SK-N-SH treated with all-trans-retinoic acid at 6 μM for 48 hours (cell line): ENCODE data around the gene KHNYN.

Source experiments
- ATAC-seq: fragments of 200-7000 bp; cut with Tn5 transposase; 3 replicates; pipeline ENCODE4 v1.9.1; 2020; ENCODE audit warnings: mild to moderate bottlenecking, moderate library complexity
- ARNTL ChIP-seq: fragments of 450-650 bp; formaldehyde crosslinking; IDR thresholded peaks from 2 replicates; pipeline ENCODE4 v1.5.0; 2020; ENCODE audit warnings: low read depth, mild to moderate bottlenecking, moderate library complexity, borderline replicate concordance
- BACH2 ChIP-seq: fragments of 250-450 bp; sonication (Bioruptor Pico); IDR thresholded peaks from 2 replicates; pipeline ENCODE4 v1.9.0; 2021; ENCODE audit warnings: mild to moderate bottlenecking, borderline replicate concordance
- ESRRG ChIP-seq: fragments of 250-450 bp; sonication (Bioruptor Pico); IDR thresholded peaks from 2 replicates; pipeline ENCODE4 v1.6.1; 2021; ENCODE audit warnings: mild to moderate bottlenecking
- GLIS3 ChIP-seq: fragments of 250-450 bp; sonication (Bioruptor Pico); IDR thresholded peaks from 2 replicates; pipeline ENCODE4 v1.5.0; 2020; ENCODE audit warnings: mild to moderate bottlenecking, moderate library complexity
- OSR1 ChIP-seq: fragments of 250-450 bp; sonication (Bioruptor Pico); IDR thresholded peaks from 2 replicates; pipeline ENCODE4 v1.8.0; 2022; ENCODE audit warnings: moderate library complexity, mild to moderate bottlenecking, inconsistent platforms
- PATZ1 ChIP-seq: fragments of 250-450 bp; sonication (Bioruptor Pico); IDR thresholded peaks from 2 replicates; pipeline ENCODE4 v1.8.0; 2020; ENCODE audit warnings: mild to moderate bottlenecking, moderate library complexity, borderline replicate concordance
- POU6F1 ChIP-seq: fragments of 250-450 bp; sonication (Bioruptor Pico); IDR thresholded peaks from 2 replicates; pipeline ENCODE4 v1.8.0; 2021; ENCODE audit warnings: low read depth, mild to moderate bottlenecking, moderate library complexity, borderline replicate concordance
- RARB ChIP-seq: fragments of 250-450 bp; sonication (Bioruptor Pico); IDR thresholded peaks from 2 replicates; pipeline ENCODE4 v1.8.0; 2021; ENCODE audit warnings: mild to moderate bottlenecking, moderate library complexity
- SNAI2 ChIP-seq: fragments of 250-450 bp; sonication (Bioruptor Pico); IDR thresholded peaks from 2 replicates; pipeline ENCODE4 v1.5.0; 2020; ENCODE audit warnings: mild to moderate bottlenecking, moderate library complexity
- TCF4 ChIP-seq: fragments of 250-450 bp; sonication (Bioruptor Pico); IDR thresholded peaks from 2 replicates; pipeline ENCODE4 v1.8.0; 2021; ENCODE audit warnings: mild to moderate bottlenecking, moderate library complexity, borderline replicate concordance
- TOX ChIP-seq: fragments of 250-450 bp; sonication (Bioruptor Pico); IDR thresholded peaks from 2 replicates; pipeline ENCODE4 v1.8.0; 2021; ENCODE audit warnings: mild to moderate bottlenecking, moderate library complexity, borderline replicate concordance
- TSHZ2 ChIP-seq: fragments of 250-450 bp; sonication (Bioruptor Pico); IDR thresholded peaks from 2 replicates; pipeline ENCODE4 v1.5.0; 2020; ENCODE audit warnings: mild to moderate bottlenecking, moderate library complexity
- ZC3H10 ChIP-seq: fragments of 250-450 bp; sonication (Bioruptor Pico); IDR thresholded peaks from 2 replicates; pipeline ENCODE4 v1.5.1; 2021; ENCODE audit warnings: mild to moderate bottlenecking, moderate library complexity
- ZFP3 ChIP-seq: fragments of 250-450 bp; sonication (Bioruptor Pico); IDR thresholded peaks from 2 replicates; pipeline ENCODE4 v1.5.0; 2020; ENCODE audit warnings: mild to moderate bottlenecking, moderate library complexity
- ZFP30 ChIP-seq: fragments of 450-650 bp; formaldehyde crosslinking; IDR thresholded peaks from 2 replicates; pipeline ENCODE4 v1.5.0; 2022; ENCODE audit warnings: mild to moderate bottlenecking, moderate library complexity
- ZNF565 ChIP-seq: fragments of 450-650 bp; formaldehyde crosslinking; conservative IDR thresholded peaks from 2 replicates; pipeline ENCODE4 v1.5.0; 2020; ENCODE audit warnings: low read depth, mild to moderate bottlenecking, moderate library complexity
- ZNF8 ChIP-seq: fragments of 450-650 bp; formaldehyde crosslinking; IDR thresholded peaks from 2 replicates; pipeline ENCODE4 v1.5.0; 2020; ENCODE audit warnings: mild to moderate bottlenecking, moderate library complexity

Gene KHNYN

DNA sequence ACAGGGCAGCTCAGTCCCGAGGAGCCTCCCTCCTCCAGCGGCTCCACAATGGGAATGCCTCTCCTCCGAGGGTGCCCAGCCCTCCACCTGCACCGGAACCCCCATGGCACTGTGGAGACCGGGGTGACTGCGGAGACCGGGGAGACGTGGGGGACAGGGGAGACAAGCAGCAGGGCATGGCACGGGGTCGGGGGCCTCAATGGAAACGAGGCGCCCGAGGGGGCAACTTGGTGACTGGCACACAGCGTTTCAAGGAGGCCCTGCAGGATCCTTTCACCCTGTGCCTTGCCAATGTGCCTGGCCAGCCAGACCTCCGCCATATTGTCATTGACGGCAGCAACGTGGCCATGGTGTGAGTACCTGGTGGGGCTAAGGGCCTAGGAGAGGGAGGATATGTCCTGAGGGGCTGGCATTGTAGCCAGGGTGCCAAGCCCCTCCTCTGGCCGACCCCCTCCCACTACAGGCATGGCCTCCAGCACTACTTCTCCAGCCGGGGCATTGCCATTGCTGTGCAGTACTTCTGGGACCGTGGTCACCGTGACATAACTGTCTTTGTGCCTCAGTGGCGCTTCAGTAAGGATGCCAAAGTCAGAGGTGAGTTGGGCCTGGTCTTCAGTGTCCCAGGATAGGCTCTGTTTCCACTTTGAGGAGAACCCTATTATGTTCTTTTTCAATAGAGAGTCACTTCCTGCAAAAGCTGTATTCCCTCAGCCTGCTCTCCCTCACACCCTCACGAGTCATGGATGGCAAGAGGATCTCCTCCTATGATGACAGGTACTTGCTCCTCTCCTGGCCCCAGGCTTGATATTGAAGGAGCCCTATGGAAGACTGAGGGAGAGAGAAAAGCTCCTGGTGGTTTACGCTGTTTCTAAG is 2.7 kb downstream of the KHNYN start:
- TF ChIP-seq TCF4 (CRISPR knock-in tag) (no peak), BACH2 (CRISPR knock-in tag) (no peak), ZC3H10 (CRISPR knock-in tag) (no peak), POU6F1 (CRISPR knock-in tag) (no peak), PATZ1 (no peak), RARB (no peak), ARNTL (CRISPR knock-in tag) (no peak), ZNF565 (no peak), SNAI2 (CRISPR knock-in tag) (no peak), ZFP30 (CRISPR knock-in tag) (no peak), OSR1 (CRISPR knock-in tag) (no peak), ESRRG (CRISPR knock-in tag) (no peak), TOX (CRISPR knock-in tag) (no peak), TSHZ2 (CRISPR knock-in tag) (no peak), GLIS3 (CRISPR knock-in tag) (no peak), ZFP3 (no peak), ZNF8 (no peak)
- no peak for ATAC-seq

GRCh38 chr14:24434036-24434435 is 4.3 kb downstream of the KHNYN start:
- no peak for TF ChIP-seq ESRRG (CRISPR knock-in tag)
- TF ChIP-seq GLIS3 (CRISPR knock-in tag), result no peak
- TF ChIP-seq TCF4 (CRISPR knock-in tag), result no peak
- no peak for ATAC-seq

DNA sequence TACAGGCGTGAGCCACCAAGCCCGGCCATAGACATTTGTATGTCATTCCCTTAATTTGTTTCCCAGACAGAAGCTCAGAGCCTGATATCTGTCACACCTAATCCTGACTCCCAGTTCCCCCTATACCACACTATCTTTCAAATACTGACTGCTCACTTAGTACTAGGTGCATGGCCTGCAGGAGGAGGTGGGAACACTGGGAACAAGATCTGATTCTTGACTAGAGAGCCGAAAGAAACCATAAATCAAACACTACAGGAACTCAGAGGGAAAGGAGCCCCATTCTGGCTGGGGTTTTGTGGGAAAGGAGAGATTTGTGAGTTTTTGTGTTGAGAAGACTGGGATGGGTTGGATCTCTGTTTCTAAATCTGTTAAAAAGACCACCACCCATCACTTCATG is 4.9 kb downstream of the KHNYN start:
- TF ChIP-seq SNAI2 (CRISPR knock-in tag) (no peak), TCF4 (CRISPR knock-in tag) (no peak)
- no peak for ATAC-seq

DNA sequence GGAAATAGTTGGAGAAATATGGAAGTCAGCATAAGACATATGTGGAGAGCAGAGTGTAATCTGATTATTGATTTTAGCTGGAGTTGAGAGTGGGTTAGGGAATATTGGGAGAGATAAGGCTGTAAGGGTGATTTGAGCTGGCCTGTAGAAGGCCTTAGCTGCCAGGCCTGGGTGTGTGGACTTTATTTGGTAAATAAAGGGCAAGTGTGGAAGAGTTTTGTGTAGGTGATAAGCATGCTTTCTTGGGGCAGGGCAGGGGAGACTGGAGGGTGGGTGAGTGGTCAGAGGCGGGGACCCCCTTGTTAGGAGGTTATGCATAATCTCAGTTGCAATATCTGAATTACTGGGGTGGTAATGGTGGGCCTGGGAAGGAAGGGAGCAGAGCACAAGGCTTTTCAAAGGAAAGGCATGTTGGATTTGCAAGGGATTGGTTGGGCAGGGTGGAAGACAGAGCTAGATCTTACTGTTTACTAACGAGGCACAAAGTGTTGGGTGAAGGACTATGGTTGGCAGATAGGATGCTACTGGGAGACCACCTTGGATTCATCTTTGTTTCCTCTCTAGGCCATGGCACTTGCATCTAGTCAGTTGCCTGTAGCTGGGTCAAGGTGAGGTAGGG is 5.5 kb downstream of the KHNYN start:
- no peak for ATAC-seq
- no peak for TF ChIP-seq TOX (CRISPR knock-in tag)
- TF ChIP-seq, all 23 proteins: peak for 0

- no peak for ATAC-seq
- no peak for TF ChIP-seq ZNF8
- no peak for TF ChIP-seq OSR1 (CRISPR knock-in tag)
- TF ChIP-seq, all 23 proteins: peak for 0
These were observed 6.2 kb downstream of the KHNYN start for GRCh38 chr14:24435998-24436354.
